Measurements from ENCODE around the gene MED27.

The MED27 gene

GRCh38 chr9:131951905-131952304 lies 127.8 kb downstream of the MED27 start:
- in situ Hi-C loops (cut with MboI; ENCODE audit: low sequenced_read_pairs, unreplicated experiment) = no loop called here
- DNase-seq (ENCODE audit: low spot score) = no peak

GRCh38 chr9:131951155-131951554 lies 128.5 kb downstream of the MED27 start:
- TF ChIP-seq CTCF (IDR thresholded peaks at IDR 0.05; ENCODE audit: borderline replicate concordance, control extremely low read depth, extremely low read depth, insufficient read depth, missing control alignments) = no peak
- no peak for DNase-seq (ENCODE audit: low spot score)
- in situ Hi-C loops (cut with MboI; ENCODE audit: low sequenced_read_pairs, unreplicated experiment) = no loop called here

More at GRCh38 chr9:131951905-131952304, 127.8 kb downstream of the MED27 start:
- no peak for TF ChIP-seq CTCF (IDR thresholded peaks at IDR 0.05; ENCODE audit: borderline replicate concordance, control extremely low read depth, extremely low read depth, insufficient read depth, missing control alignments)

GRCh38 chr9:131950487-131950886 lies 129.2 kb downstream of the MED27 start:
- TF ChIP-seq CTCF (IDR thresholded peaks at IDR 0.05; ENCODE audit: borderline replicate concordance, control extremely low read depth, extremely low read depth, insufficient read depth, missing control alignments) = no peak
- DNase-seq (ENCODE audit: low spot score) = no peak
- in situ Hi-C loops (cut with MboI; ENCODE audit: low sequenced_read_pairs, unreplicated experiment) = no loop called here

GRCh38 chr9:131946180-131946579 lies 133.5 kb downstream of the MED27 start:
- in situ Hi-C loops (cut with MboI; ENCODE audit: low sequenced_read_pairs, unreplicated experiment) = no loop called here
- no peak for DNase-seq (ENCODE audit: low spot score)
- TF ChIP-seq CTCF (IDR thresholded peaks at IDR 0.05; ENCODE audit: borderline replicate concordance, control extremely low read depth, extremely low read depth, insufficient read depth, missing control alignments) = no peak

GRCh38 chr9:131943351-131943841 lies 136.3 kb downstream of the MED27 start:
- DNase-seq (ENCODE audit: low spot score) = no peak
- no peak for TF ChIP-seq CTCF (IDR thresholded peaks at IDR 0.05; ENCODE audit: borderline replicate concordance, control extremely low read depth, extremely low read depth, insufficient read depth, missing control alignments)
- in situ Hi-C loops (cut with MboI; ENCODE audit: low sequenced_read_pairs, unreplicated experiment) = no loop called here

- no peak for DNase-seq (ENCODE audit: low spot score)
- TF ChIP-seq CTCF (IDR thresholded peaks at IDR 0.05; ENCODE audit: borderline replicate concordance, control extremely low read depth, extremely low read depth, insufficient read depth, missing control alignments) = no peak
- in situ Hi-C loops (cut with MboI; ENCODE audit: low sequenced_read_pairs, unreplicated experiment) = no loop called here
These were observed 137.4 kb downstream of the MED27 start for GRCh38 chr9:131942146-131942720.
